Measurements from ENCODE around the gene TLCD3B. TPM values are rescaled to one million over a fixed set of nuclear protein-coding genes. Genes with fewer than 3 reads are reported as not detected.

Gene TLCD3B
- total RNA-seq, 4 donors from 2014 or later: not detected

- intact Hi-C loops (cut with DNase I; ENCODE audit: low total_unique reads): no loop called here
- no peak overlapping the region for H3K4me3 ChIP-seq (ENCODE audit: low read depth, poor library complexity, severe bottlenecking)
- 69 to 72% methylated on average over 8 to 9 of the region's 18 CpGs for WGBS, 2 donors
- DNase-seq (ENCODE audit: low spot score in 2 of 2): no peak
- TF ChIP-seq POLR2A (IDR thresholded peaks at IDR 0.05) (no peak), CTCF (IDR thresholded peaks at IDR 0.05) (no peak)
Measured at GRCh38 chr16:30006095-30006473, 25.0 kb downstream of the TLCD3B start.

GRCh38 chr16:30005341-30006094 is 25.6 kb downstream of the TLCD3B start:
- DNase-seq (ENCODE audit: low spot score in 2 of 2): no peak

DNA sequence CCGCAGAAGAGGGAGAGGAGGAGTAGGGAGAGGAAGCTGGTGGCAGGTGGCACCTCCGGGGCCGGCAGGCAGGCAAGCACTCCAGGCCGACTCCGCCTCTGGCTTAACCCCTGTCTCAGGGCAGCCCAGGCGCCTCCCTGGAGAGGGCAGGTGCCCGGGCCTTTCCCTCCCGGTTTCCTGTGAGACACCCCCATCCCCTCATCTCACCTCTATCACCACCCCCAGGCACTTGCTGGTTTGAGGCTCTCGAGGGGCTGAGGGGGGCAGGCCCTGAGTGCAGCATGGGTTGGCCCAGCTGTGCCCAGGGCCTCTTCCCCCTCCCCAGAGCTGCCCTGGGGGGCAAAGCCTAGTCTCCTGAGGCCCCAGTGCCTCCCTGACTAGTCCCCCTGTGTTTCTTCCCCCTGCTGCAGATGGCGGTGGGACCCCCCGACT is 26.2 kb downstream of the TLCD3B start:
- DNase-seq (ENCODE audit: low spot score in 2 of 2): no peak
- intact Hi-C loops (cut with DNase I; ENCODE audit: low total_unique reads): no loop called here
- no peak for TF ChIP-seq POLR2A (IDR thresholded peaks at IDR 0.05)
- no peak for TF ChIP-seq CTCF (IDR thresholded peaks at IDR 0.05)
- no peak overlapping the region for H3K4me3 ChIP-seq (ENCODE audit: low read depth, poor library complexity, severe bottlenecking)
- WGBS, 2 donors: 58 to 62% methylated on average over 5 to 9 of the region's 11 CpGs

More at GRCh38 chr16:30005341-30006094, 25.6 kb downstream of the TLCD3B start:
- no peak for TF ChIP-seq CTCF (IDR thresholded peaks at IDR 0.05)
- TF ChIP-seq POLR2A (IDR thresholded peaks at IDR 0.05): no peak
- 56 to 61% methylated on average over 35 of the region's 35 CpGs for WGBS, 2 donors
- intact Hi-C loops (cut with DNase I; ENCODE audit: low total_unique reads): no loop called here
- no peak overlapping the region for H3K4me3 ChIP-seq (ENCODE audit: low read depth, poor library complexity, severe bottlenecking)

DNA sequence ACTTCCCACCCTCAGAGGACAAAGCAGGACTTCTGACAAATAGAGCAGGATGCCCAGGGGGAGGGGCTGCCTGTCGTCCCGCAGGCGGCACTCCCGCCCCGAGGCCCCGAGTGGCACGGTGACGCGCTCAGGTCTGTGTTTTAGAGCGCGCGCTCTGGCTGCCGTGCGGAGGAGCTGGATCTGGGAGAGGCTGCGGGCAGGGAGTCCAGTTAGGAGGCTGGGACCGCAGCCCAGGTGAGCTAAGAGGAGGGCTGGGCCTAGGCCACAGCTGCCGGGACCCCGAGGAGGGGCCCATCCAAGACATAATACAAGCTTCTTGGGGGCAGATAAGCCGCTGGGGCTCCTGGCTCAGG is 26.7 kb downstream of the TLCD3B start:
- no peak for TF ChIP-seq CTCF (IDR thresholded peaks at IDR 0.05)
- no peak for TF ChIP-seq POLR2A (IDR thresholded peaks at IDR 0.05)
- WGBS, 2 donors: 60 to 64% methylated on average over 19 of the region's 19 CpGs
- DNase-seq (ENCODE audit: low spot score in 2 of 2): no peak
- no peak overlapping the region for H3K4me3 ChIP-seq (ENCODE audit: low read depth, poor library complexity, severe bottlenecking)
- intact Hi-C loops (cut with DNase I; ENCODE audit: low total_unique reads): no loop called here

GRCh38 chr16:30003670-30004423 is 27.2 kb downstream of the TLCD3B start:
- DNase-seq (ENCODE audit: low spot score in 2 of 2): no peak
- 86 to 87% methylated on average over 14 to 17 of the region's 17 CpGs for WGBS, 2 donors
- TF ChIP-seq CTCF (IDR thresholded peaks at IDR 0.05): no peak
- no peak for TF ChIP-seq POLR2A (IDR thresholded peaks at IDR 0.05)
- no peak overlapping the region for H3K4me3 ChIP-seq (ENCODE audit: low read depth, poor library complexity, severe bottlenecking)
- intact Hi-C loops (cut with DNase I; ENCODE audit: low total_unique reads): no loop called here
